HEK293 (cell line): ENCODE results near the gene DDR1.

Source experiments
- CTCF ChIA-PET: fragments of 350-600 bp; formaldehyde crosslinking; extraction: SDS; loops from one replicate; lab custom pipeline; 2021; ENCODE audit warnings: antibody characterized with exemption; lab: Yijun Ruan, JAX
- POLR2A ChIA-PET: fragments of 300-600 bp; formaldehyde crosslinking; extraction: SDS; loops from one replicate; lab custom pipeline; 2020; ENCODE audit warnings: antibody characterized with exemption, inconsistent platforms; lab: Yijun Ruan, JAX
- H3K27ac ChIP-seq: fragments of 200-500 bp; sonication (Bioruptor generic); 2 replicates; pipeline ENCODE4 v1.5.1; 2014; ENCODE audit warnings: low read depth, low read length, control low read depth, inconsistent platforms; ENCODE audit errors: extremely low read depth
- H3K36me3 ChIP-seq, 2 experiments: fragments of 200-500 bp in 1 of 2; sonication (Bioruptor generic) in 1 of 2; 1 replicate in 1 of 2; 2 replicates in 1 of 2; pipeline ENCODE4 v1.5.1; 2014 to 2017; ENCODE audit warnings: inconsistent platforms in 2 of 2, low read length in 2 of 2; ENCODE audit not compliant: control insufficient read depth in 2 of 2, insufficient read depth in 1 of 2
- H3K4me1 ChIP-seq: fragments of 200-500 bp; sonication (Bioruptor generic); 2 replicates; pipeline ENCODE4 v1.5.1; 2014; ENCODE audit warnings: mild to moderate bottlenecking, low read length, inconsistent platforms; ENCODE audit not compliant: control insufficient read depth, insufficient read depth
- H3K4me3 ChIP-seq: 2 replicates; pipeline ENCODE4 v1.5.1; 2011; ENCODE audit warnings: low read depth, mild to moderate bottlenecking, control low read depth, low read length, moderate library complexity
- H3K9me3 ChIP-seq: fragments of 200-500 bp; sonication (Bioruptor generic); 2 replicates; pipeline ENCODE4 v1.5.1; 2014; ENCODE audit warnings: low read depth, low read length, inconsistent platforms; ENCODE audit not compliant: control insufficient read depth, insufficient read depth
- IKZF3 ChIP-seq: fragments of 450-650 bp; IDR thresholded peaks from 2 replicates; pipeline ENCODE4 v1.5.0; 2018; ENCODE audit warnings: missing biosample characterization, mild to moderate bottlenecking, missing genetic modification characterization, moderate library complexity
- WT1 ChIP-seq: fragments of 450-650 bp; formaldehyde crosslinking; IDR thresholded peaks from 2 replicates; pipeline ENCODE4 v1.5.1; 2016; ENCODE audit warnings: missing biosample characterization, missing genetic modification characterization
- ZNF174 ChIP-seq: fragments of 450-650 bp; formaldehyde crosslinking; IDR thresholded peaks from 2 replicates; pipeline ENCODE4 v1.5.0; 2017; ENCODE audit warnings: missing biosample characterization, mild to moderate bottlenecking, missing genetic modification characterization
- ZNF202 ChIP-seq: fragments of 450-650 bp; formaldehyde crosslinking; IDR thresholded peaks from 2 replicates; pipeline ENCODE4 v1.5.1; 2016; ENCODE audit warnings: missing biosample characterization, missing genetic modification characterization, borderline replicate concordance
- ZNF266 ChIP-seq: fragments of 450-650 bp; formaldehyde crosslinking; IDR thresholded peaks from 2 replicates; pipeline ENCODE4 v1.5.1; 2016; ENCODE audit warnings: missing biosample characterization, missing genetic modification characterization, low read depth
- ZNF677 ChIP-seq: fragments of 450-650 bp; IDR thresholded peaks from 2 replicates; pipeline ENCODE4 v1.5.0; 2018; ENCODE audit warnings: missing biosample characterization, mild to moderate bottlenecking, missing genetic modification characterization, moderate library complexity
- ZNF776 ChIP-seq: fragments of 450-650 bp; formaldehyde crosslinking; IDR thresholded peaks from 2 replicates; pipeline ENCODE4 v1.5.0; 2017; ENCODE audit warnings: missing biosample characterization, missing genetic modification characterization, borderline replicate concordance
- ZNF830 ChIP-seq: fragments of 450-650 bp; IDR thresholded peaks from 2 replicates; pipeline ENCODE4 v1.5.0; 2018; ENCODE audit warnings: missing biosample characterization, missing genetic modification characterization, low read depth, mild to moderate bottlenecking, moderate library complexity
- TF ChIP-seq, protein P1 (sequence below): fragments of 450-650 bp; formaldehyde crosslinking; conservative IDR thresholded peaks from 2 replicates; pipeline ENCODE4 v1.5.1; 2016; ENCODE audit warnings: low read depth, missing biosample characterization, missing genetic modification characterization
- TF ChIP-seq, protein P2 (sequence below): fragments of 450-650 bp; formaldehyde crosslinking; IDR thresholded peaks from 2 replicates; pipeline ENCODE4 v1.5.1; 2016; ENCODE audit warnings: missing biosample characterization, missing genetic modification characterization
- TF ChIP-seq, protein P3 (sequence below): fragments of 450-650 bp; formaldehyde crosslinking; IDR thresholded peaks from 2 replicates; pipeline ENCODE4 v1.5.1; 2016; ENCODE audit warnings: missing biosample characterization, missing genetic modification characterization
- TF ChIP-seq, protein P4 (sequence below): fragments of 450-650 bp; formaldehyde crosslinking; conservative IDR thresholded peaks from 2 replicates; pipeline ENCODE4 v1.5.1; 2016; ENCODE audit warnings: low read depth, missing biosample characterization, missing genetic modification characterization

DDR1 gene

DNA sequence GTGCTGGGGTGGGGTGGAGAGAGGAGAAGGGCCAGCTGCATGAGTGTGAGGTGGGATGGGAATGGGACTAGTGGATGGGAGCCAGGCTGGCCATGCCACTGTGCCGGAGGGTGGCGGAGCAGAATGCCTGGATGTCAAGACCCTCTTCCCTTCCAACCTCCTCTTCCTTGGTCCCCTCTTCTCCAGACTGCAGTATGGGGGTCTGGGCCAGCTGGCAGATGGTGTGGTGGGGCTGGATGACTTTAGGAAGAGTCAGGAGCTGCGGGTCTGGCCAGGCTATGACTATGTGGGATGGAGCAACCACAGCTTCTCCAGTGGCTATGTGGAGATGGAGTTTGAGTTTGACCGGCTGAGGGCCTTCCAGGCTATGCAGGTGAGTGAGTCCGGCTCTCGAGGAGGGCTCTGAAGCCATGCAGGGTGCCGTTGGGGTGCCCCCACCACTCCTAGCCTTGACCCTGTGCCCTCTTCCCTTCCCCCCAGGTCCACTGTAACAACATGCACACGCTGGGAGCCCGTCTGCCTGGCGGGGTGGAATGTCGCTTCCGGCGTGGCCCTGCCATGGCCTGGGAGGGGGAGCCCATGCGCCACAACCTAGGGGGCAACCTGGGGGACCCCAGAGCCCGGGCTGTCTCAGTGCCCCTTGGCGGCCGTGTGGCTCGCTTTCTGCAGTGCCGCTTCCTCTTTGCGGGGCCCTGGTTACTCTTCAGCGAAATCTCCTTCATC is 7.7 kb downstream of the DDR1 start:
- Histone ChIP-seq H3K27ac (no peak overlapping the region), H3K4me1 (peaks cover 8% of the 10 kb centered on the region)
- CTCF ChIA-PET: no interaction called here

More for the DNA sequence above, 7.7 kb downstream of the DDR1 start:
- TF ChIP-seq, protein P1, sequence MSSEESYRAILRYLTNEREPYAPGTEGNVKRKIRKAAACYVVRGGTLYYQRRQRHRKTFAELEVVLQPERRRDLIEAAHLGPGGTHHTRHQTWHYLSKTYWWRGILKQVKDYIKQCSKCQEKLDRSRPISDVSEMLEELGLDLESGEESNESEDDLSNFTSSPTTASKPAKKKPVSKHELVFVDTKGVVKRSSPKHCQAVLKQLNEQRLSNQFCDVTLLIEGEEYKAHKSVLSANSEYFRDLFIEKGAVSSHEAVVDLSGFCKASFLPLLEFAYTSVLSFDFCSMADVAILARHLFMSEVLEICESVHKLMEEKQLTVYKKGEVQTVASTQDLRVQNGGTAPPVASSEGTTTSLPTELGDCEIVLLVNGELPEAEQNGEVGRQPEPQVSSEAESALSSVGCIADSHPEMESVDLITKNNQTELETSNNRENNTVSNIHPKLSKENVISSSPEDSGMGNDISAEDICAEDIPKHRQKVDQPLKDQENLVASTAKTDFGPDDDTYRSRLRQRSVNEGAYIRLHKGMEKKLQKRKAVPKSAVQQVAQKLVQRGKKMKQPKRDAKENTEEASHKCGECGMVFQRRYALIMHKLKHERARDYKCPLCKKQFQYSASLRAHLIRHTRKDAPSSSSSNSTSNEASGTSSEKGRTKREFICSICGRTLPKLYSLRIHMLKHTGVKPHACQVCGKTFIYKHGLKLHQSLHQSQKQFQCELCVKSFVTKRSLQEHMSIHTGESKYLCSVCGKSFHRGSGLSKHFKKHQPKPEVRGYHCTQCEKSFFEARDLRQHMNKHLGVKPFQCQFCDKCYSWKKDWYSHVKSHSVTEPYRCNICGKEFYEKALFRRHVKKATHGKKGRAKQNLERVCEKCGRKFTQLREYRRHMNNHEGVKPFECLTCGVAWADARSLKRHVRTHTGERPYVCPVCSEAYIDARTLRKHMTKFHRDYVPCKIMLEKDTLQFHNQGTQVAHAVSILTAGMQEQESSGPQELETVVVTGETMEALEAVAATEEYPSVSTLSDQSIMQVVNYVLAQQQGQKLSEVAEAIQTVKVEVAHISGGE (tag by site-specific recombination): no peak
- TF ChIP-seq, protein P2, sequence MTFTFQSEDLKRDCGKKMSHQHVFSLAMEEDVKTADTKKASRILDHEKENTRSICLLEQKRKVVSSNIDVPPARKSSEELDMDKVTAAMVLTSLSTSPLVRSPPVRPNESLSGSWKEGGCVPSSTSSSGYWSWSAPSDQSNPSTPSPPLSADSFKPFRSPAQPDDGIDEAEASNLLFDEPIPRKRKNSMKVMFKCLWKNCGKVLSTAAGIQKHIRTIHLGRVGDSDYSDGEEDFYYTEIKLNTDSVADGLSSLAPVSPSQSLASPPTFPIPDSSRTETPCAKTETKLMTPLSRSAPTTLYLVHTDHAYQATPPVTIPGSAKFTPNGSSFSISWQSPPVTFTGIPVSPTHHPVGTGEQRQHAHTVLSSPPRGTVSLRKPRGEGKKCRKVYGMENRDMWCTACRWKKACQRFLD: no peak
- no peak for TF ChIP-seq ZNF677 (tag by site-specific recombination)
- TF ChIP-seq, protein P3, sequence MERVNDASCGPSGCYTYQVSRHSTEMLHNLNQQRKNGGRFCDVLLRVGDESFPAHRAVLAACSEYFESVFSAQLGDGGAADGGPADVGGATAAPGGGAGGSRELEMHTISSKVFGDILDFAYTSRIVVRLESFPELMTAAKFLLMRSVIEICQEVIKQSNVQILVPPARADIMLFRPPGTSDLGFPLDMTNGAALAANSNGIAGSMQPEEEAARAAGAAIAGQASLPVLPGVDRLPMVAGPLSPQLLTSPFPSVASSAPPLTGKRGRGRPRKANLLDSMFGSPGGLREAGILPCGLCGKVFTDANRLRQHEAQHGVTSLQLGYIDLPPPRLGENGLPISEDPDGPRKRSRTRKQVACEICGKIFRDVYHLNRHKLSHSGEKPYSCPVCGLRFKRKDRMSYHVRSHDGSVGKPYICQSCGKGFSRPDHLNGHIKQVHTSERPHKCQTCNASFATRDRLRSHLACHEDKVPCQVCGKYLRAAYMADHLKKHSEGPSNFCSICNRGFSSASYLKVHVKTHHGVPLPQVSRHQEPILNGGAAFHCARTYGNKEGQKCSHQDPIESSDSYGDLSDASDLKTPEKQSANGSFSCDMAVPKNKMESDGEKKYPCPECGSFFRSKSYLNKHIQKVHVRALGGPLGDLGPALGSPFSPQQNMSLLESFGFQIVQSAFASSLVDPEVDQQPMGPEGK (tag by site-specific recombination): no peak
- TF ChIP-seq ZNF202 (tag by site-specific recombination): no peak
- TF ChIP-seq, protein P4, sequence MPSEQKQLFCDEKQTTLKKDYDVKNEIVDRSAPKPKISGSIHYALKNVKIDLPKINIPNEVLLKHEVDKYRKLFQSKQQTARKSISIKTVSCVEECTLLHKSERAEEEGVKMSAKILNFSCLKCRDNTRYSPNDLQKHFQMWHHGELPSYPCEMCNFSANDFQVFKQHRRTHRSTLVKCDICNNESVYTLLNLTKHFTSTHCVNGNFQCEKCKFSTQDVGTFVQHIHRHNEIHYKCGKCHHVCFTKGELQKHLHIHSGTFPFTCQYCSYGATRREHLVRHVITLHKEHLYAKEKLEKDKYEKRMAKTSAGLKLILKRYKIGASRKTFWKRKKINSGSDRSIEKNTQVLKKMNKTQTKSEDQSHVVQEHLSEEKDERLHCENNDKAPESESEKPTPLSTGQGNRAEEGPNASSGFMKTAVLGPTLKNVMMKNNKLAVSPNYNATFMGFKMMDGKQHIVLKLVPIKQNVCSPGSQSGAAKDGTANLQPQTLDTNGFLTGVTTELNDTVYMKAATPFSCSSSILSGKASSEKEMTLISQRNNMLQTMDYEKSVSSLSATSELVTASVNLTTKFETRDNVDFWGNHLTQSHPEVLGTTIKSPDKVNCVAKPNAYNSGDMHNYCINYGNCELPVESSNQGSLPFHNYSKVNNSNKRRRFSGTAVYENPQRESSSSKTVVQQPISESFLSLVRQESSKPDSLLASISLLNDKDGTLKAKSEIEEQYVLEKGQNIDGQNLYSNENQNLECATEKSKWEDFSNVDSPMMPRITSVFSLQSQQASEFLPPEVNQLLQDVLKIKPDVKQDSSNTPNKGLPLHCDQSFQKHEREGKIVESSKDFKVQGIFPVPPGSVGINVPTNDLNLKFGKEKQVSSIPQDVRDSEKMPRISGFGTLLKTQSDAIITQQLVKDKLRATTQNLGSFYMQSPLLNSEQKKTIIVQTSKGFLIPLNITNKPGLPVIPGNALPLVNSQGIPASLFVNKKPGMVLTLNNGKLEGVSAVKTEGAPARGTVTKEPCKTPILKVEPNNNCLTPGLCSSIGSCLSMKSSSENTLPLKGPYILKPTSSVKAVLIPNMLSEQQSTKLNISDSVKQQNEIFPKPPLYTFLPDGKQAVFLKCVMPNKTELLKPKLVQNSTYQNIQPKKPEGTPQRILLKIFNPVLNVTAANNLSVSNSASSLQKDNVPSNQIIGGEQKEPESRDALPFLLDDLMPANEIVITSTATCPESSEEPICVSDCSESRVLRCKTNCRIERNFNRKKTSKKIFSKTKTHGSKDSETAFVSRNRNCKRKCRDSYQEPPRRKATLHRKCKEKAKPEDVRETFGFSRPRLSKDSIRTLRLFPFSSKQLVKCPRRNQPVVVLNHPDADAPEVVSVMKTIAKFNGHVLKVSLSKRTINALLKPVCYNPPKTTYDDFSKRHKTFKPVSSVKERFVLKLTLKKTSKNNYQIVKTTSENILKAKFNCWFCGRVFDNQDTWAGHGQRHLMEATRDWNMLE: no peak
- TF ChIP-seq IKZF3 (tag by site-specific recombination): no peak
- no peak for TF ChIP-seq ZNF266
- no peak for TF ChIP-seq ZNF830 (tag by site-specific recombination)
- no peak for TF ChIP-seq ZNF776
- TF ChIP-seq ZNF174: no peak
- TF ChIP-seq WT1 (tag by site-specific recombination): no peak
- TF ChIP-seq, all 188 proteins: peak for 0
- no peaks in the 10 kb centered on the region for H3K9me3 ChIP-seq
- H3K4me3 ChIP-seq: no peak overlapping the region
- H3K36me3 ChIP-seq: peaks cover 14 to 79% of the 10 kb centered on the region in 2 experiments
- POLR2A ChIA-PET: interaction anchor here (0.6 kb wide), 1 partner anchor 129 kb away, joined by 3 read pairs; no protein-coding TSS in a partner anchor
